Measurements from ENCODE around the gene SNX14. TPM values are rescaled to one million over a fixed set of nuclear protein-coding genes. Genes with fewer than 3 reads are reported as not detected.
A peak's percentile ranks its signal among the peaks of the same experiment; 100 is the strongest.

SNX14 gene
- total RNA-seq, 1 donor from 2014 or later = 33.7 TPM

GRCh38 chr6:85464260-85464644 is 129.4 kb downstream of the SNX14 start:
- intact Hi-C loops (cut with micrococcal nuclease) = no loop called here
- H3K27me3 ChIP-seq (ENCODE audit: low read depth) = peaks cover 3% of the 10 kb centered on the region
- peaks cover 36% of the 10 kb centered on the region for H3K4me1 ChIP-seq
- no peaks in the 10 kb centered on the region for H3K36me3 ChIP-seq
- no peak for DNase-seq
- H3K27ac ChIP-seq (replicated peaks) = no peak overlapping the region
- TF ChIP-seq CTCF (IDR thresholded peaks at IDR 0.05; ENCODE audit: borderline replicate concordance) = no peak
- H3K4me3 ChIP-seq = no peak overlapping the region
- no peaks in the 10 kb centered on the region for H3K9me3 ChIP-seq (replicated peaks)

- no peak overlapping the region for H3K27ac ChIP-seq (replicated peaks)
Measured at GRCh38 chr6:85463621-85464259, 129.9 kb downstream of the SNX14 start.

GRCh38 chr6:85462673-85463072 is 131.0 kb downstream of the SNX14 start:
- TF ChIP-seq CTCF (IDR thresholded peaks at IDR 0.05; ENCODE audit: borderline replicate concordance) = no peak
- Histone ChIP-seq H3K36me3 (no peaks in the 10 kb centered on the region), H3K27me3 (ENCODE audit: low read depth) (peaks cover 3% of the 10 kb centered on the region), H3K9me3 (replicated peaks) (no peaks in the 10 kb centered on the region), H3K4me3 (no peak overlapping the region), H3K27ac (replicated peaks) (no peak overlapping the region), H3K4me1 (peaks cover 49% of the 10 kb centered on the region)
- no peak for DNase-seq
- intact Hi-C loops (cut with micrococcal nuclease) = no loop called here

More at GRCh38 chr6:85463621-85464259, 129.9 kb downstream of the SNX14 start:
- TF ChIP-seq CTCF (IDR thresholded peaks at IDR 0.05; ENCODE audit: borderline replicate concordance) = no peak
- H3K36me3 ChIP-seq = no peaks in the 10 kb centered on the region
- H3K9me3 ChIP-seq (replicated peaks) = no peaks in the 10 kb centered on the region
- intact Hi-C loops (cut with micrococcal nuclease) = no loop called here
- no peak overlapping the region for H3K4me3 ChIP-seq
- H3K4me1 ChIP-seq = peaks cover 41% of the 10 kb centered on the region
- DNase-seq = no peak
- peaks cover 3% of the 10 kb centered on the region for H3K27me3 ChIP-seq (ENCODE audit: low read depth)

GRCh38 chr6:85461798-85462170 is 131.9 kb downstream of the SNX14 start:
- H3K4me1 ChIP-seq = peaks cover 49% of the 10 kb centered on the region
- no peak overlapping the region for H3K4me3 ChIP-seq
- TF ChIP-seq CTCF (IDR thresholded peaks at IDR 0.05; ENCODE audit: borderline replicate concordance) = no peak
- peak overlapping the region; percentile 67 for H3K27ac ChIP-seq (replicated peaks)
- DNase-seq = no peak
- H3K9me3 ChIP-seq (replicated peaks) = no peaks in the 10 kb centered on the region
- H3K36me3 ChIP-seq = no peaks in the 10 kb centered on the region
- intact Hi-C loops (cut with micrococcal nuclease) = no loop called here
- peaks cover 7% of the 10 kb centered on the region for H3K27me3 ChIP-seq (ENCODE audit: low read depth)

- Histone ChIP-seq H3K36me3 (no peaks in the 10 kb centered on the region), H3K9me3 (replicated peaks) (no peaks in the 10 kb centered on the region), H3K4me3 (no peak overlapping the region), H3K4me1 (peaks cover 49% of the 10 kb centered on the region), H3K27me3 (ENCODE audit: low read depth) (peaks cover 7% of the 10 kb centered on the region), H3K27ac (replicated peaks) (peak overlapping the region; percentile 67)
- intact Hi-C loops (cut with micrococcal nuclease) = no loop called here
- DNase-seq = no peak
- no peak for TF ChIP-seq CTCF (IDR thresholded peaks at IDR 0.05; ENCODE audit: borderline replicate concordance)
Measured at GRCh38 chr6:85460921-85461797, 132.5 kb downstream of the SNX14 start.

All from left ventricle myocardium inferior (tissue), 1 donor.